GM20000 (cell line): ENCODE measurements around the gene CCM2.

Experiments used
- DNase-seq: peaks from one replicate; pipeline ENCODE4 v3.0.0; 2012; ENCODE audit warnings: low spot score
- CTCF ChIP-seq: IDR thresholded peaks from 2 replicates; pipeline ENCODE4 v1.5.1; 2012; ENCODE audit warnings: mild to moderate bottlenecking, control low read depth; ENCODE audit errors: extremely low read depth, missing control alignments

The CCM2 gene

GRCh38 chr7:45092931-45093235, 92.9 kb downstream of the CCM2 start:
- no peak for TF ChIP-seq CTCF
- no peak for DNase-seq

DNA sequence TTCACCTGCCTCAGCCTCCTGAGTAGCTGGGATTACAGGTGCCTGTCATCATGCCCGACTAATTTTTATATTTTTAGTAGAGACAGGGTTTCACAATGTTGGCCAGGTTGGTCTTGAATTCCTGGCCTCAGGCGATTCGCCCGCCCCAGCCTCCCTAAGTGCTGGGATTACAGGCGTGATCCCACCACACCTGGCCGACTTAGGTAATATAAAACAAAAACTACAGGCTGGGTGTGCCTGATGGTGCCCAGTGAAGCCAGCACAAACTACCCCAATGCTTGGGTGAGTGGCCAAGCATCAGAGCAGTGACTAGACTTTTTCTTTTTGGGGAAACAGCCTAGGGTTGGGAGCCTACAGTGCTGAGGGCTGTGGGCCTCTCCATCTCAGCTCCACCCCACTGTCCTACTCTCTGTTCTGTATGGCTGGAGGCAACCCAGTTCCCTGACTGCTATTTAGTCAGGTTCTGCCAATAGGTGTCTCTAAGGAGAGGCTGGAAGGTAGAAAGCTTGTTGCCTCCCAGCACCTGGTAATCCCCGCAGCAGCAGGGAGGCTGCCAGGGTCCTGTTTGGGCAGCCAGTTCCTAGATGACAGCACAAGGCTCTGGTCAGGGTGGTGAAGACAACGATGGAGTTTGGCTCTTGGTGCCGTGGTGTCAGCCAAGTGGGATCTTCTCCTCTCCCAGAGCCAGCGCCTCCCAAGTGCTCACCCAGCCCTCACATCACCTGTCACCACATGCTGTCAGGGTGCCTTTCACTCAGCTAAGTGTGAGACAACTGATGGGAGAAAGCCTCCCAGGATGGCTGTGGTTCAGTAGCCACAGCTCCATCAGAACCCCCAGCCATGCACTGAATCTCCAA, 99.2 kb downstream of the CCM2 start:
- no peak for TF ChIP-seq CTCF
- no peak for DNase-seq

- DNase-seq: no peak
Observed at GRCh38 chr7:45099891-45100760, 100.1 kb downstream of the CCM2 start.

GRCh38 chr7:45100761-45101480, 100.9 kb downstream of the CCM2 start:
- DNase-seq: no peak
- no peak for TF ChIP-seq CTCF

More at GRCh38 chr7:45099891-45100760, 100.1 kb downstream of the CCM2 start:
- no peak for TF ChIP-seq CTCF

DNA sequence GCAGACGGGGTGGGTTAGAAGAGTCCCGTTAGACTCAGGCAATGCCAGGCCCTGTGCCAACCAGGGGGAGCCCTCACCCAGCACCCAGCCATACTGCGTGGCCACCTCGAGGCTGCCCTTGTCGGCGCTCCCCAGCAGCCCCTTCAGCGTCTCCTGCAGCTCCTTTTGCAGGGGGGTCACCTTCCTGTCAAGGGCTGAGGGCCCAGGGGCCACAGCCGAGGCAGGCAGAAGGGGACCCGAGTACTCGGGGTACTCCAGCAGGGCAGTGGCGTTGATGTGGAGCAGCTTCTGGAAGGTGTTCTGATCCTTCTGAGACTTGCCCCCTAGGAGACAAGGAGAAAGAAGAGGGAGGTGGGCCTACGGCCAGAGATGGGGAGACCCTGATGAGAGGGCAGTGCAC, 101.7 kb downstream of the CCM2 start:
- DNase-seq: no peak
- no peak for TF ChIP-seq CTCF

GRCh38 chr7:45102785-45103712, 103.0 kb downstream of the CCM2 start:
- DNase-seq: no peak
- no peak for TF ChIP-seq CTCF
